Adipocyte (in vitro differentiated cells): ENCODE results near the gene ENTPD2.

ENCODE experiments used
- DNase-seq: peaks from one replicate; pipeline ENCODE4 v3.0.0-alpha.2; 2015; ENCODE audit warnings: low read depth
- H3K27me3 ChIP-seq: replicated peaks from 2 replicates; pipeline ENCODE4 v1.7.0; 2013; ENCODE audit warnings: mild to moderate bottlenecking, low read length, moderate library complexity; ENCODE audit not compliant: control insufficient read depth, insufficient read depth
- H3K36me3 ChIP-seq: 2 replicates; pipeline ENCODE4 v1.7.0; 2013; ENCODE audit warnings: low read length, mild to moderate bottlenecking, moderate library complexity; ENCODE audit not compliant: control insufficient read depth, insufficient read depth, severe bottlenecking
- H3K4me1 ChIP-seq: 2 replicates; pipeline ENCODE4 v1.7.0; 2013; ENCODE audit warnings: mild to moderate bottlenecking, low read length, moderate library complexity; ENCODE audit not compliant: control insufficient read depth, insufficient read depth
- H3K4me3 ChIP-seq: 2 replicates; pipeline ENCODE4 v1.7.0; 2013; ENCODE audit warnings: mild to moderate bottlenecking, low read length, moderate library complexity
- H3K9ac ChIP-seq: 2 replicates; pipeline ENCODE4 v1.7.0; 2013; ENCODE audit warnings: mild to moderate bottlenecking, low read length, moderate library complexity
- H3K9me3 ChIP-seq: 2 replicates; pipeline ENCODE4 v1.7.0; 2013; ENCODE audit warnings: mild to moderate bottlenecking, low read length, moderate library complexity; ENCODE audit not compliant: control insufficient read depth

ENTPD2 gene

DNA sequence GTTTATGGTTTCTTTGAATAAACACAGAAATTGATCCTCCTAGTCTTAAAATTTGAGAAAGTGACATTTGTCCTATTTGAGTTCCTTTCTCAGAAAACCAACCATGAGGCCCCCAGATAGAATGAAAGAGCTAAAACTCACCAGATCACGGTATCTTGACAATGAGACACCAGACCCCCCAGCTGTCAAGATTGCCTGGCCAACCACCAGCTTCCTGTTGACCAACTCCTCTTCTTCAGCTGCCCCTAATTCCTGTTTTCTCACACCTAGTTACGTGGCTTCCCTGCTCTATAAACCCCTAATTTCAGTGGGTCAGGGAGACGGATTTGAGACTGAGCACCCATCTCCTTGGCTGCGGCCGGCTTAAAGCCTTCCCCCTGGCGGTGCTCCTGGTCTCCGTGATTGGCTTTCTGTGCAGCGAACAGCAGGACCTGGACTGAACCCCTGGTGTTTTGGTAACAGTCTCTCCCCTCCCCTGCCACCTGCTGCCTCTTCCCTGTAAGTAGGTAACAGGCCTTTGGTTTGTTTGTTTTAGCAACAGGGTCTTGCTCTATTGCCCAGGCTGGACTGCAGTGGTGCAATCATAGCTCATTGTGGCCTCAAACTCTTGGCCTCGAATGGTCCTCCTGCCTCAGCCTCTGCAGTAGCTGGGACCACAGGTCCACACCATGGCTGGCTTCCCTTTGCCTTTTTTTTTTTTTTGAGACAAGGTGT is 4.8 kb upstream of the ENTPD2 start:
- no peak overlapping the region for H3K4me3 ChIP-seq
- no peaks in the 10 kb centered on the region for H3K36me3 ChIP-seq
- H3K9me3 ChIP-seq = no peaks in the 10 kb centered on the region
- DNase-seq = no peak
- no peak overlapping the region for H3K9ac ChIP-seq
- peaks cover 11% of the 10 kb centered on the region for H3K27me3 ChIP-seq
- no peaks in the 10 kb centered on the region for H3K4me1 ChIP-seq

DNA sequence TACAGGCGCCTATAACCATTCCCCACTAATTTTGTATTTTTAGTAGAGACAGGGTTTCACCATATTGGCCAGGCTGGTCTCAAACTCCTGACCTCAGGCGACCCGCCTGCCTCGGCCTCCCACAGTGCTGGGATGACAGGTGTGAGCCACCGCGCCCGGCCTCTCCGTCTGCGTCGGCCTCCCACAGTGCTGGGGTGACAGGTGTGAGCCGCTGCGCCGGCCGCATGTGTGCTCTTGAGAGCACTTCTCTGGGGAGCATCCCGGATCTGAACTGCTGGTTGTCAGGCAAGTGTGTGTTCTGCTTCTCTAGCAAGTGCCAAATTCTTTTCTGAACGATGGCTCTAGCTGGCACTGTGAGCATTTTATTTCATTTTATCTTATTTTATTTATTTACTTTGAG is 3.7 kb upstream of the ENTPD2 start:
- no peaks in the 10 kb centered on the region for H3K9me3 ChIP-seq
- no peak overlapping the region for H3K4me3 ChIP-seq
- no peak for DNase-seq
- H3K9ac ChIP-seq = no peak overlapping the region
- H3K36me3 ChIP-seq = no peaks in the 10 kb centered on the region
- peaks cover 18% of the 10 kb centered on the region for H3K27me3 ChIP-seq
- no peaks in the 10 kb centered on the region for H3K4me1 ChIP-seq

DNA sequence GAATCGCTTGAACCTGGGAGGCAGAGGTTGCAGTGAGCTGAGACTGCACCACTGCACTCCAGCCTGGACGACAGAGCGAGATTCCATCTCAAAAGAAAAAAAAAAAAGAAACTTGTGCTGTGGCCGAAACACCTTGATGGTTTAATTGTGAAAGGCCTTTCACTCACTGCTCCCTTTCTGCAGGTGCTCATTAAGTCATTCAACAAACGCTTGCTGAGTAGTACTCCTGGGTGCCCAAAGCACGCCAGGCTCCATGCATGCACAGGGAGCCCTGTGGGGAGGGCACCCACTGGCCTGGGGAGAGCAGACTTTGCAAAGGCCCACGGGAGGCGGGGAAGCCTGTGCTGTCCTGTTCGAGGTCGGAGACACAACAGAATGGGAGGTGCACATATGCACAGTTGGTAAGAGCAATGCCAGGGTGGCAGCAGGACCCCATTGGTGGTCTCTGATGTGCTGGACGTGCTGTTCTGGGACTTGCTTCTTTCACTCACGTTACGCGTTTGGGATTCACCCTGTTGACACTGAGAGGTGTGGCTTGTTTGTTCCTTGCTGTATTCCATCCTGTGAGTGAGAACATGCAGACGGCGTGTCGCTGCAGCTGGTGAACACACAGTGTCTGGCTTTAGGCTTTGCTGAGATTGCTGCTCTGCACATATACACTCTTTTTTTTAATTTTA is 3.0 kb upstream of the ENTPD2 start:
- DNase-seq = no peak
- no peak overlapping the region for H3K9ac ChIP-seq
- H3K36me3 ChIP-seq = no peaks in the 10 kb centered on the region
- no peak overlapping the region for H3K4me3 ChIP-seq
- no peaks in the 10 kb centered on the region for H3K9me3 ChIP-seq
- H3K27me3 ChIP-seq = peaks cover 22% of the 10 kb centered on the region
- H3K4me1 ChIP-seq = no peaks in the 10 kb centered on the region

DNA sequence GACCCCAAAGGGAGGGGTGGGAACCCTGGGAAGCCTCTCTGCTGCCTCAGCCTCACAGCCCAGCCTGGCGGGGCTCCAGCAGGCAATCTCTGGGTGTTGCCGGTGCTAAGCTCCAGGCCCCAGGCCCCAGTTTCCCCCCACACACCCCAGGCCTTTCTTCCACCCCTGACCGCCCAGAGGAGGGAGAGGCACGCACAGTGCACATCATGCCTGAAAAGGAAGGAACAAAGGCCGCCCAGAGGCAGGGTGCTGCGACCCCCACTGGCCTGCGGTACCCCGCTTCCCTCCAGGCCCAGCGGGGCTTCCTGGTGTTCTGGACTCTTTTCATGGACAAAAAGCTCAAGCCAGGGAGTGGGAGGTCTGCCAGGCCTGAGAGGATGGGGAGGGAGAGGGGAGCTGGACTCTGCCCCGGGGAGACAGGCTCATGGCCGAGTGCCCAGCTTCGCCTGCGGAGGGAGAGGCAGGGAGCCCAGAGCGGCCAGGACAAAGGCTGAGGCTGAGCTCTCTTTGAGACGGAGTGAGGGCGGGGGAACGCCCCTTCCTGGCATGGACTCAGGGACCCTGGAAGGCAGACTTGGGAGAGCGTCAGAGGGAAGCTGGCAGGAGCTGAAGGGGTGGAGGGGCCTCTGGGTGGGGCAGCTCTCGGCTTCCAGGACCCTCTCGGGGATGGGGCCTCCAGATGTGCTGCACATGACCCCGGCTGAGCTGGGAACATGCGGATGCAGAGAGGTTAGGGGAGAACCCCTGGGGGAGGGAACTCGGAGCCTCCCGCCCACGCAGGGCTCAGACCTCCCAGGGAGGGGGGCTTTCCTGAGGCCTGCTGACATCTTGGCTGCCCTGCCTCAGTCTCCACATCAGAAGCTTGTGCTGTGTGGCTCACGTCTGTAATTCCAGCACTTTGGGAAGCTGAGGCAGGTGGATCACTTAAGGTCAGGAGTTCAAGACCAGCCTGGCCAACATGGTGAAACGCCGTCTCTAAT is 1.8 kb upstream of the ENTPD2 start:
- peak; percentile 92 for DNase-seq
- H3K4me3 ChIP-seq = no peak overlapping the region
- H3K36me3 ChIP-seq = no peaks in the 10 kb centered on the region
- H3K9ac ChIP-seq = no peak overlapping the region
- no peaks in the 10 kb centered on the region for H3K9me3 ChIP-seq
- no peaks in the 10 kb centered on the region for H3K4me1 ChIP-seq
- peaks cover 34% of the 10 kb centered on the region for H3K27me3 ChIP-seq

DNA sequence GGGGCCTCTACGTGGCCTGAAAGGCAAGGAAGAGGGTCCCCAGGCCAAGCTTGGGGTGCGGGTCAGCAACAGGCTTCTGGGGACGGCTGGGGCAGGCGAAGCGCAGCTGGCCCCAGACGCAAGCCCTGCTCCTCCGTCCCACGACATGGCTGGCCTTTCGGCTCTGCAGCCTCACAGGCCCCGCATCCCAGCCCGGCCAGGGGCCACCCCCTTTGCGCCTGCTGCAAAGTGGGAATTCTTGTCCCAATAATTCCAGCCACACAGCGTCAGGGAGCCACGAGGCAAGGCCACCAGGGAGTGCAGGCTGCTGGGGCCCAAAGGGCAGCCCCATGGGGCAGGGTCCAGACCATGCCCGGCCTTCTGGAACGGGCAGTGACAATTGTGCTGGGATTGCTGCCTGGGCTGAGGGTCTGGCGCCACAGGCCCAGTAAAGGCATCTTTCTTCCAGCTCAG is 1.1 kb upstream of the ENTPD2 start:
- DNase-seq = no peak
- H3K9ac ChIP-seq = no peak overlapping the region
- H3K4me3 ChIP-seq = no peak overlapping the region
- H3K9me3 ChIP-seq = no peaks in the 10 kb centered on the region
- peaks cover 41% of the 10 kb centered on the region for H3K27me3 ChIP-seq
- H3K4me1 ChIP-seq = no peaks in the 10 kb centered on the region
- H3K36me3 ChIP-seq = no peaks in the 10 kb centered on the region

DNA sequence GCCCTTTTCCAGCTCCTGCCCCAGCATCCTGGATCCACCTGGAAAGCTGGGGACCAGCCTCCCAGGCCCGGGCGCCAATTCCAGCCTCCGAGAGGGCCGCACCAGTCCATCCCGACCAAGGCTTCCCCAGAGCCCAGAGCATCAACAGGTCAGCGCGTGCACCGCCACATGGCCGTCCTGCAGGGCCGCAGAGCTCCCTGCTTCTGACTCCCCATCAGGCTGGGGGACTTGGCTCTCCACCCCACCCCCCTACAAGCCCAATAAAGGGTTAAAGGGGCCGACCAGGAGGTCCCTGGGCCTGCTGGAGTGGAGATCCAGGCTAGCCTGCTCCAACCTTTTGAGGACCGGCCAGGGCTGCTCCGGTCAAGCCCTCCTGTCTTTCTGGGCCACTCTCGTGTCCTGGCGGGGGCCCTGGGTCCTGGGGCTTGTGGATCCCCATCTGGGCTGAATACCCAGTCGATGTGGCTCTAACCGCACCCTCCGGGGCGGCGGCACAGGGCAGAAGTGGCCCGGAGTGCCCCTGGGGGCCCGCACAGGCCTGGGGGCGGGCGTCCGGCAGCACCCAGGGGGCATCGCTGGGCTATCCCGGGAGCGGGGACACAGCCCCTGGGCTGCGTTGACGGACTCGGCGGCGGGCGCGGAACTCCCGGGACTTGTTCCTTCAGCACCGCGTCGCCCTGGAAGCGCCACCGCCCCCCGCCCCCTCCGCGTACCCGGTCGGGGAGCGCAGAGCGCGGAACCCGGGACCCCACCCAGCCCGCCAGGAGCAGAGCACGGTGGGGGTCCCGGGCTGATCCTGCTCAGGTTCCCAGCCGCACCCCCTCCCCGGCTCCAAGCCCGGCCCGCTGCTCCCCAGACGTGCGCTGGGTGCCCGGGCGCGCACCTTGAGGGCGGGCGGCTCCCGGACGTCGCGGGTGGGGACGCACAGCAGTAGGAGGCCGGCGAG is 590 bp downstream of the ENTPD2 start:
- Histone ChIP-seq H3K4me1 (no peaks in the 10 kb centered on the region), H3K36me3 (no peaks in the 10 kb centered on the region), H3K9me3 (no peaks in the 10 kb centered on the region), H3K4me3 (no peak overlapping the region), H3K27me3 (peaks cover 48% of the 10 kb centered on the region), H3K9ac (no peak overlapping the region)
- DNase-seq = no peak

DNA sequence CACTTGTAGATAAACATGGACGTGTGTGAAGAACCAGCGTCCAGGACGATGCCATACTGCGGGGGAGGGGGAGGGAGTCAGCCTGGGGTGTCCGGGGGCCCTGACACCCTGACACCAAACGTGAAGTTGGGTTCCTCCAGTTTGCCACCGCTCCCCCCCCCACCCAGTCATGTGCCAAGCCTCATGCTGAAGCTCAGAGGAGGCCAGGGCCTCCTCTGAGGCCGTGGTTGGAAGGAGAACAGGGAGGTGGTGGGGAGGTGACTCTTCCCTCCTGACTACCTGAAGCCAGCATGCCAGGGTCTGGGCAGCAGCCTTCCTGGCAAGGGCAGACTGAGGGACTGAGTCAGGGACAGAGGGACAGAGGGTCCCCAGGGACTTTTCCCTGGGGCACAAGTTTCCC is 1.6 kb downstream of the ENTPD2 start:
- no peak for DNase-seq
- Histone ChIP-seq H3K4me3 (no peak overlapping the region), H3K27me3 (peaks cover 56% of the 10 kb centered on the region)

DNA sequence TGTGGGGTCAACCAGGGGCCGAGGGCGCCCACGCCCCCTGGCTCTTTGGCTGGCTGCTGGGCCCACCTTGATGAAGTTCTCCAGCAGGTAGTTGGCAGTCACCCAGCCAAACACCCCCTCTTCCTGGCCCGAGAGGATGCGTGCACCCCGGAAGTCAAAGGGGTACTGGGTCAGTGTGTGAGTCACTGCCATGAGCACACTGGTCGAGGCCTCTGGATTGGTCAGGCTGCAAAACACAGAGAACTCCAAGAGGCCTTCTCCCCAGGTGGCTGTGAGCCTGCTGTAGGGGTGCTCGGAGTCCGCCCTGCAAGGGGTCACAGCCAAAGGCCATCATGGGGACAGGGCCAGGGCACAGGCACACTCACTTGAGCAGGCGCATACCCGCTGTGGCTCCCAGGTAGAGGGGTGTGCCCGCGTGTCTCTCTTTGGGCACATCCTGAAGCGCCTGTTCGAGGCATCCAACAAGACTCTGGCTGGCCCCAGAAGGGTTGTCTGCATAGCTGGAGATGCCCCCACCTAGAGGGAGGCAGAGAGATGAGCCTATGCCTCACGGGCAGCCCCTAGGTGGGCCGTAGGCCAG is 2.6 kb downstream of the ENTPD2 start:
- Histone ChIP-seq H3K9me3 (no peaks in the 10 kb centered on the region), H3K27me3 (peaks cover 60% of the 10 kb centered on the region), H3K36me3 (no peaks in the 10 kb centered on the region), H3K4me3 (no peak overlapping the region), H3K4me1 (peaks cover 3% of the 10 kb centered on the region), H3K9ac (no peak overlapping the region)
- DNase-seq = no peak

More for the DNA sequence above, 1.6 kb downstream of the ENTPD2 start:
- no peaks in the 10 kb centered on the region for H3K36me3 ChIP-seq
- H3K4me1 ChIP-seq = no peaks in the 10 kb centered on the region
- H3K9me3 ChIP-seq = no peaks in the 10 kb centered on the region
- H3K9ac ChIP-seq = no peak overlapping the region

DNA sequence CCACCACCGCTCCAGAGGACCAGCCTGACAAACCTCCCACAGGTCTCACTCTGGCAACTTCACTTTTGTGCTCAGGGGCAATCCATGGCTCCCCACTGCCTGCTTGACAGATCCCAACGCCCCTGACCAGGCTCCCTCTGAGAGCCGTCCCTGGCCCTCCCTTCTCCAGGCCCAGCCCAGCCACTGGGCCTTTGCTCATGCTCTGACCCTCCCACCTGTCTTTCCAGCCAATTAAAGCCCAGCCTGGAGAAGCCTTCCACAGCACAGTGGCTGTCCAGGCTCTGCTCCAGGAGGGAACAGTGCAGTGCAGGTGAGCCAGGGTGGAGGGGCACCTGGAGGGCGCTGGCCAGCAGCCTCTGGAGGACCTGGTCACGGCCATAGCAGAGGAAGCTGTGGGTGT is 3.3 kb downstream of the ENTPD2 start:
- no peaks in the 10 kb centered on the region for H3K36me3 ChIP-seq
- H3K27me3 ChIP-seq = peaks cover 60% of the 10 kb centered on the region
- no peak overlapping the region for H3K9ac ChIP-seq
- peaks cover 3% of the 10 kb centered on the region for H3K4me1 ChIP-seq
- H3K9me3 ChIP-seq = no peaks in the 10 kb centered on the region
- DNase-seq = no peak
- H3K4me3 ChIP-seq = no peak overlapping the region
